Trophoblast cell (in vitro differentiated cells and primary cell): ENCODE data around the gene CNOT8. TPM values are rescaled to one million over a fixed set of nuclear protein-coding genes. Genes with fewer than 3 reads are reported as not detected.

ENCODE experiments used
- DNase-seq, 2 donors: peaks; one replicate each; pipeline ENCODE4 v3.0.0-alpha.2; 2016
- H2AFZ ChIP-seq: 2 replicates; pipeline ENCODE4 v1.6.1; 2013; ENCODE audit warnings: low read length, moderate library complexity, mild to moderate bottlenecking; ENCODE audit not compliant: insufficient read depth, poor library complexity
- H2AK5ac ChIP-seq: 2 replicates; pipeline ENCODE4 v1.6.1; 2013; ENCODE audit warnings: mild to moderate bottlenecking, low read length
- H2BK120ac ChIP-seq: 2 replicates; pipeline ENCODE4 v1.6.1; 2013; ENCODE audit warnings: low read length, mild to moderate bottlenecking, moderate library complexity; ENCODE audit not compliant: insufficient read depth, poor library complexity
- H2BK12ac ChIP-seq: 2 replicates; pipeline ENCODE4 v1.6.1; 2013; ENCODE audit warnings: mild to moderate bottlenecking, low read length, moderate library complexity
- H2BK5ac ChIP-seq: 2 replicates; pipeline ENCODE4 v1.6.1; 2013; ENCODE audit warnings: low read length, low read depth, moderate library complexity, mild to moderate bottlenecking; ENCODE audit not compliant: poor library complexity
- H3K14ac ChIP-seq: 2 replicates; pipeline ENCODE4 v1.6.1; 2013; ENCODE audit warnings: mild to moderate bottlenecking, low read length
- H3K18ac ChIP-seq: 2 replicates; pipeline ENCODE4 v1.6.1; 2013; ENCODE audit warnings: mild to moderate bottlenecking, low read length
- H3K23ac ChIP-seq: 2 replicates; pipeline ENCODE4 v1.6.1; 2013; ENCODE audit warnings: low read length
- H3K27ac ChIP-seq: 2 replicates; pipeline ENCODE4 v1.5.1; 2013; ENCODE audit warnings: low read depth, mild to moderate bottlenecking, inconsistent platforms, low read length, moderate library complexity
- H3K27me3 ChIP-seq: 2 replicates; pipeline ENCODE4 v1.6.1; 2013; ENCODE audit warnings: inconsistent platforms, mild to moderate bottlenecking, low read length, moderate library complexity; ENCODE audit not compliant: insufficient read depth
- H3K36me3 ChIP-seq, 2 experiments: 1 replicate in 1 of 2; 2 replicates in 1 of 2; pipeline ENCODE4 v1.6.1; 2013; ENCODE audit warnings: low read length in 2 of 2, mild to moderate bottlenecking in 2 of 2, moderate library complexity in 1 of 2; ENCODE audit not compliant: insufficient read depth in 2 of 2, control insufficient read depth in 1 of 2
- H3K4ac ChIP-seq: 2 replicates; pipeline ENCODE4 v1.6.1; 2013; ENCODE audit warnings: low read depth, mild to moderate bottlenecking, low read length, moderate library complexity
- H3K4me1 ChIP-seq, 2 experiments: 1 replicate in 1 of 2; 2 replicates in 1 of 2; pipeline ENCODE4 v1.6.1; 2013; ENCODE audit warnings: low read length in 2 of 2, mild to moderate bottlenecking in 2 of 2, moderate library complexity in 1 of 2; ENCODE audit not compliant: insufficient read depth in 2 of 2, control insufficient read depth in 1 of 2
- H3K4me2 ChIP-seq: 2 replicates; pipeline ENCODE4 v1.6.1; 2013; ENCODE audit warnings: inconsistent platforms, mild to moderate bottlenecking, low read length, moderate library complexity
- H3K4me3 ChIP-seq: 2 replicates; pipeline ENCODE4 v1.5.1; 2013; ENCODE audit warnings: mild to moderate bottlenecking, low read depth, low read length, inconsistent platforms
- H3K79me1 ChIP-seq: one replicate; pipeline ENCODE4 v1.6.1; 2013; ENCODE audit warnings: low read length
- H3K79me2 ChIP-seq: 2 replicates; pipeline ENCODE4 v1.6.1; 2013; ENCODE audit warnings: low read length, mild to moderate bottlenecking; ENCODE audit not compliant: control insufficient read depth, insufficient read depth, poor library complexity
- H3K9ac ChIP-seq: 2 replicates; pipeline ENCODE4 v1.6.1; 2013; ENCODE audit warnings: mild to moderate bottlenecking, low read length
- H3K9me3 ChIP-seq: 2 replicates; pipeline ENCODE4 v1.6.1; 2013; ENCODE audit warnings: low read depth, mild to moderate bottlenecking, control low read depth, inconsistent platforms, low read length; ENCODE audit not compliant: insufficient read depth
- H4K12ac ChIP-seq: 2 replicates; pipeline ENCODE4 v1.6.1; 2013; ENCODE audit warnings: low read depth, mild to moderate bottlenecking, low read length, moderate library complexity
- H4K8ac ChIP-seq: 2 replicates; pipeline ENCODE4 v1.6.1; 2013; ENCODE audit warnings: low read depth, mild to moderate bottlenecking, low read length, moderate library complexity
- H4K91ac ChIP-seq: one replicate; pipeline ENCODE4 v1.6.1; 2013; ENCODE audit warnings: low read depth, mild to moderate bottlenecking, low read length, moderate library complexity
- WGBS: extraction: QIAGEN DNeasy Blood & Tissue Kit; methylation state at CpG from one replicate; pipeline ENCODE4 v1.1.7; 2013; ENCODE audit warnings: missing lambda C conversion rate; ENCODE audit not compliant: insufficient read length, insufficient coverage; ENCODE audit errors: extremely low coverage; 5-methylcytosine and 5-hydroxymethylcytosine counted together
- polyA plus RNA-seq: library from polyadenylated mRNA; stranded (reverse); fragments of 200-250 nt; gene quantifications from 2 replicates; pipeline ENCODE4 v1.2.3, GENCODE V29; 2013

Gene CNOT8
- 29.6 and 30.5 TPM in 2 replicates for polyA plus RNA-seq

- Histone ChIP-seq H3K18ac (peak within 1 kb of the TSS; percentile 56), H3K4me3 (peak within 1 kb of the TSS; percentile 81), H3K23ac (no peak within 1 kb of the TSS), H2AK5ac (no peak within 1 kb of the TSS), H3K9ac (peak within 1 kb of the TSS; percentile 94), H3K27me3 (no peaks in the 10 kb centered on the region), H3K4me1 (peaks cover 4 to 7% of the 10 kb centered on the region in 2 experiments), H3K14ac (peak within 1 kb of the TSS; percentile 69), H3K4me2 (peak within 1 kb of the TSS; percentile 81), H2AFZ (peak within 1 kb of the TSS; percentile 65), H4K12ac (peak within 1 kb of the TSS; percentile 52), H3K79me1 (peaks cover 15% of the 10 kb centered on the region), H3K36me3 (peaks cover 2 to 4% of the 10 kb centered on the region in 2 experiments), H2BK5ac (peak within 1 kb of the TSS; percentile 87), H3K27ac (peak within 1 kb of the TSS; percentile 98), H4K8ac (peak within 1 kb of the TSS; percentile 75), H3K9me3 (no peaks in the 10 kb centered on the region), H2BK120ac (peak within 1 kb of the TSS; percentile 57), H2BK12ac (no peak within 1 kb of the TSS), H3K79me2 (peaks cover 5% of the 10 kb centered on the region), H4K91ac (peak within 1 kb of the TSS; percentile 64), H3K4ac (peak within 1 kb of the TSS; percentile 56)
- no CpG with 5 or more reads among the region's 65 CpGs for WGBS
- peak; percentile 90 to 95 for DNase-seq
Measured at GRCh38 chr5:154858297-154858971, at the start of gene CNOT8. TSS of gene CNOT8 (plus strand) at chr5:154858627. CDS start at chr5:154863279, 4,652 bp downstream.

GRCh38 chr5:154811239-154811638 is 47.2 kb upstream of the CNOT8 start:
- H2BK12ac ChIP-seq: no peak overlapping the region
- H2BK5ac ChIP-seq: no peak overlapping the region
- H3K4me3 ChIP-seq: no peak overlapping the region
- no peak overlapping the region for H4K91ac ChIP-seq
- no peaks in the 10 kb centered on the region for H3K27me3 ChIP-seq
- H3K79me1 ChIP-seq: no peaks in the 10 kb centered on the region
- no peak overlapping the region for H3K27ac ChIP-seq
- no peak overlapping the region for H2AK5ac ChIP-seq
- no peak overlapping the region for H3K4ac ChIP-seq
- no peak overlapping the region for H3K4me2 ChIP-seq
- DNase-seq: no peak
- no peak overlapping the region for H2AFZ ChIP-seq
- no peak overlapping the region for H3K23ac ChIP-seq
- H4K8ac ChIP-seq: no peak overlapping the region
- WGBS: no CpG with 5 or more reads among the region's 7 CpGs
- H3K4me1 ChIP-seq: no peaks in the 10 kb centered on the region
- no peaks in the 10 kb centered on the region for H3K9me3 ChIP-seq
- no peak overlapping the region for H3K14ac ChIP-seq
- H3K36me3 ChIP-seq: peaks cover 51 to 60% of the 10 kb centered on the region in 2 experiments
- H2BK120ac ChIP-seq: no peak overlapping the region
- no peak overlapping the region for H3K9ac ChIP-seq
- no peak overlapping the region for H4K12ac ChIP-seq
- no peak overlapping the region for H3K18ac ChIP-seq
- no peaks in the 10 kb centered on the region for H3K79me2 ChIP-seq

- no peaks in the 10 kb centered on the region for H3K27me3 ChIP-seq
- H2AK5ac ChIP-seq: no peak overlapping the region
- H3K14ac ChIP-seq: no peak overlapping the region
- peak; percentile 22 to 71 for DNase-seq
- no CpG with 5 or more reads among the region's 3 CpGs for WGBS
- no peak overlapping the region for H2BK5ac ChIP-seq
- no peaks in the 10 kb centered on the region for H3K79me1 ChIP-seq
- no peak overlapping the region for H3K23ac ChIP-seq
- H2BK120ac ChIP-seq: no peak overlapping the region
- H3K18ac ChIP-seq: no peak overlapping the region
- no peak overlapping the region for H2AFZ ChIP-seq
- no peak overlapping the region for H3K4me3 ChIP-seq
- H3K4ac ChIP-seq: no peak overlapping the region
- H3K9me3 ChIP-seq: no peaks in the 10 kb centered on the region
- no peak overlapping the region for H3K4me2 ChIP-seq
- no peaks in the 10 kb centered on the region for H3K79me2 ChIP-seq
- no peak overlapping the region for H4K12ac ChIP-seq
- no peak overlapping the region for H4K8ac ChIP-seq
- H4K91ac ChIP-seq: no peak overlapping the region
- peaks cover 56 to 65% of the 10 kb centered on the region in 2 experiments for H3K36me3 ChIP-seq
- H3K27ac ChIP-seq: no peak overlapping the region
- H3K4me1 ChIP-seq: no peaks in the 10 kb centered on the region
- no peak overlapping the region for H3K9ac ChIP-seq
- no peak overlapping the region for H2BK12ac ChIP-seq
Measured at GRCh38 chr5:154811653-154812465, 46.6 kb upstream of the CNOT8 start.

GRCh38 chr5:154813158-154813557 is 45.3 kb upstream of the CNOT8 start:
- H3K27me3 ChIP-seq: no peaks in the 10 kb centered on the region
- H3K9me3 ChIP-seq: no peaks in the 10 kb centered on the region
- no peak overlapping the region for H2BK12ac ChIP-seq
- DNase-seq: no peak
- H3K9ac ChIP-seq: no peak overlapping the region
- H3K79me1 ChIP-seq: no peaks in the 10 kb centered on the region
- H3K18ac ChIP-seq: no peak overlapping the region
- no peaks in the 10 kb centered on the region for H3K4me1 ChIP-seq
- H4K91ac ChIP-seq: no peak overlapping the region
- no peak overlapping the region for H2AFZ ChIP-seq
- H3K14ac ChIP-seq: no peak overlapping the region
- H4K8ac ChIP-seq: no peak overlapping the region
- no peak overlapping the region for H3K4me2 ChIP-seq
- no peak overlapping the region for H2BK120ac ChIP-seq
- no peak overlapping the region for H3K4me3 ChIP-seq
- H3K23ac ChIP-seq: no peak overlapping the region
- peaks cover 59 to 70% of the 10 kb centered on the region in 2 experiments for H3K36me3 ChIP-seq
- WGBS: no CpG with 5 or more reads among the region's 4 CpGs
- no peak overlapping the region for H3K27ac ChIP-seq
- no peaks in the 10 kb centered on the region for H3K79me2 ChIP-seq
- no peak overlapping the region for H2AK5ac ChIP-seq
- H2BK5ac ChIP-seq: no peak overlapping the region
- H4K12ac ChIP-seq: no peak overlapping the region
- no peak overlapping the region for H3K4ac ChIP-seq
